Upper lobe of left lung (tissue), 6 donors: ENCODE data around the gene CD163L1. TPM values are rescaled to one million over a fixed set of nuclear protein-coding genes. Genes with fewer than 3 reads are reported as not detected.
A peak's percentile ranks its signal among the peaks of the same experiment; 100 is the strongest.

Experiments used
- ATAC-seq, 2 donors: fragments of 200-7000 bp; cut with Tn5 transposase; one replicate each; pipeline ENCODE4 v1.9.1; 2022; ENCODE audit warnings: mild to moderate bottlenecking in 2 of 2, moderate library complexity in 2 of 2; ENCODE audit not compliant: low FRiP score in 2 of 2
- DNase-seq, 2 donors: peaks; one replicate each; pipeline ENCODE4 v3.0.0-alpha.2; 2019 to 2020
- H3K27ac ChIP-seq, 4 donors: fragments of 200-600 bp; sonication (generic); one replicate each; pipeline ENCODE4 v1.5.1; 2016 to 2019
- H3K27me3 ChIP-seq, 4 donors: fragments of 200-600 bp; sonication (generic); one replicate each; pipeline ENCODE4 v1.5.1; 2017 to 2019
- H3K36me3 ChIP-seq, 4 donors: fragments of 200-600 bp; sonication (generic); one replicate each; pipeline ENCODE4 v1.5.1; 2016 to 2019
- H3K4me1 ChIP-seq, 4 donors: fragments of 200-600 bp; sonication (generic); one replicate each; pipeline ENCODE4 v1.5.1; 2018 to 2019
- H3K4me3 ChIP-seq, 4 donors: fragments of 200-600 bp; sonication (generic); one replicate each; pipeline ENCODE4 v1.5.1; 2017 to 2019; ENCODE audit warnings: mild to moderate bottlenecking in 2 of 4, moderate library complexity in 1 of 4
- H3K9me3 ChIP-seq, 4 donors: fragments of 200-600 bp; sonication (generic); one replicate each; pipeline ENCODE4 v1.5.1; 2018 to 2019
- EP300 ChIP-seq, 4 donors: sonication (generic); formaldehyde crosslinking; IDR thresholded peaks; one replicate each; pipeline ENCODE4 v1.5.1; 2017; ENCODE audit warnings: antibody characterized with exemption in 4 of 4, control low read depth in 2 of 4
- POLR2A ChIP-seq, 4 donors: fragments of 450-650 bp; IDR thresholded peaks; one replicate each; pipeline ENCODE4 v1.5.1; 2016 to 2017; ENCODE audit warnings: antibody characterized with exemption in 4 of 4, mild to moderate bottlenecking in 2 of 4
- POLR2AphosphoS5 ChIP-seq, 2 donors: sonication (generic); formaldehyde crosslinking; IDR thresholded peaks; one replicate each; pipeline ENCODE4 v1.5.1; 2017; ENCODE audit warnings: antibody characterized with exemption in 2 of 2
- WGBS, 2 donors: methylation state at CpG; one replicate each; pipeline ENCODE4 v1.1.5; 2017 to 2018; 5-methylcytosine and 5-hydroxymethylcytosine counted together
- total RNA-seq, 6 donors: library from RNA; depleted of rRNA in 4 of 6; stranded (reverse); fragments of >200 nt in 4 of 6; gene quantifications; one replicate each; pipeline versions ENCODE4 v1.1.0 to v1.2.1, GENCODE V29; 2016 to 2021
- TF ChIP-seq, protein P1 (sequence below), 6 experiments: fragments of 450-650 bp in 4 of 6; fragments of 200-600 bp in 2 of 6; sonication (generic) in 2 of 6; IDR thresholded peaks; one replicate each; pipeline ENCODE4 v1.5.1; 2016 to 2019; ENCODE audit warnings: antibody characterized with exemption in 6 of 6
- donor health status: DM: no; HTN: no; CAD: no; lungs with moderate emphysema.
- donor health status: DM: no; HTN: yes; CAD: no; lungs with severe emphysema.

CD163L1 gene
- total RNA-seq = 10 to 100 TPM in 1 of 6 donors, 1 to 10 TPM in 4, under 1 TPM in 1; 0.59 to 21.0 (median 4.2) TPM

GRCh38 chr12:7444076-7444475 lies at the start of gene CD163L1:
CD163L1 (minus strand) TSS chr12:7444153; CDS start chr12:7444127, 26 bp downstream.
- H3K36me3 ChIP-seq = no peaks in the 10 kb centered on the region
- ATAC-seq = peak in 1 of 2 donors; percentile 49
- DNase-seq = no peak
- no peaks in the 10 kb centered on the region for H3K9me3 ChIP-seq
- H3K4me3 ChIP-seq = no peak within 1 kb of the TSS
- H3K4me1 ChIP-seq = peaks cover 0 to 3% (median 0%) of the 10 kb centered on the region in 4 donors
- H3K27me3 ChIP-seq = no peaks in the 10 kb centered on the region
- WGBS, 2 donors = 18 to 28% methylated on average over 2 of the region's 2 CpGs
- H3K27ac ChIP-seq = no peak within 1 kb of the TSS
- TF ChIP-seq, protein P1, sequence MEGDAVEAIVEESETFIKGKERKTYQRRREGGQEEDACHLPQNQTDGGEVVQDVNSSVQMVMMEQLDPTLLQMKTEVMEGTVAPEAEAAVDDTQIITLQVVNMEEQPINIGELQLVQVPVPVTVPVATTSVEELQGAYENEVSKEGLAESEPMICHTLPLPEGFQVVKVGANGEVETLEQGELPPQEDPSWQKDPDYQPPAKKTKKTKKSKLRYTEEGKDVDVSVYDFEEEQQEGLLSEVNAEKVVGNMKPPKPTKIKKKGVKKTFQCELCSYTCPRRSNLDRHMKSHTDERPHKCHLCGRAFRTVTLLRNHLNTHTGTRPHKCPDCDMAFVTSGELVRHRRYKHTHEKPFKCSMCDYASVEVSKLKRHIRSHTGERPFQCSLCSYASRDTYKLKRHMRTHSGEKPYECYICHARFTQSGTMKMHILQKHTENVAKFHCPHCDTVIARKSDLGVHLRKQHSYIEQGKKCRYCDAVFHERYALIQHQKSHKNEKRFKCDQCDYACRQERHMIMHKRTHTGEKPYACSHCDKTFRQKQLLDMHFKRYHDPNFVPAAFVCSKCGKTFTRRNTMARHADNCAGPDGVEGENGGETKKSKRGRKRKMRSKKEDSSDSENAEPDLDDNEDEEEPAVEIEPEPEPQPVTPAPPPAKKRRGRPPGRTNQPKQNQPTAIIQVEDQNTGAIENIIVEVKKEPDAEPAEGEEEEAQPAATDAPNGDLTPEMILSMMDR (IDR thresholded peaks at IDR 0.05) = no peak
- TF ChIP-seq POLR2A (IDR thresholded peaks at IDR 0.05) (no peak), POLR2AphosphoS5 (IDR thresholded peaks at IDR 0.05) (no peak)

GRCh38 chr12:7493006-7493405 lies 49.1 kb upstream of the CD163L1 start:
- TF ChIP-seq, protein P1 (IDR thresholded peaks at IDR 0.05) = no peak
- TF ChIP-seq POLR2AphosphoS5 (IDR thresholded peaks at IDR 0.05) (no peak), POLR2A (IDR thresholded peaks at IDR 0.05) (no peak), EP300 (IDR thresholded peaks at IDR 0.05) (no peak)
- H3K27ac ChIP-seq = no peak overlapping the region
- H3K9me3 ChIP-seq = no peaks in the 10 kb centered on the region
- no peak for ATAC-seq
- peak overlapping the region in 1 of 4 donors; percentile 3 for H3K4me3 ChIP-seq
- DNase-seq = no peak
- H3K27me3 ChIP-seq = no peaks in the 10 kb centered on the region
- no peaks in the 10 kb centered on the region for H3K36me3 ChIP-seq
- WGBS, 2 donors = 81 to 82% methylated on average over 3 of the region's 3 CpGs
- no peaks in the 10 kb centered on the region for H3K4me1 ChIP-seq

DNA sequence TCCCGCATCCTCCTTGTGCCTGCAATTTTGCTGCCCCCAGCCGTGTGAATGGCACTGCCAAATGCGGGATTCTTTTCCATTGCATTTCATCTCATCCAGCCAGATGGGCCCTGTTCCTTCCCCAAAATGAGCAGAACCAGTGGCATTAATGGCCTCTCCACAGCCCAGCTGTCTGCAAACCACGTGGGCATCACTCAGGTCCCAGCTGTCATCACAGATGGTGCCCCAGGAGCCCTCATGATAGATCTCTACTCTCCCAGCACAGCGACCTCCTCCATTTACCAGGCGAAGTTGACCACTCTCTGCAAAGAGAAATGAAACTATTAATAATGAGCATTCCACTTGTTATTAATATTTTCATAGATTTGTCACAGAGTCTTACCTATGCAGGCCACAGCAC lies 42.6 kb upstream of the CD163L1 start:
- ATAC-seq (no peak), DNase-seq (no peak)
- no peak overlapping the region for H3K4me3 ChIP-seq
- no peaks in the 10 kb centered on the region for H3K4me1 ChIP-seq
- peaks cover 0 to 2% (median 0%) of the 10 kb centered on the region in 4 donors for H3K36me3 ChIP-seq
- no peaks in the 10 kb centered on the region for H3K27me3 ChIP-seq
- H3K9me3 ChIP-seq = no peaks in the 10 kb centered on the region
- no peak overlapping the region for H3K27ac ChIP-seq
- WGBS, 2 donors = 90 to 94% methylated on average over 6 of the region's 6 CpGs
- TF ChIP-seq POLR2A (IDR thresholded peaks at IDR 0.05) = no peak
- TF ChIP-seq, protein P1 (IDR thresholded peaks at IDR 0.05) = no peak
- no peak for TF ChIP-seq EP300 (IDR thresholded peaks at IDR 0.05)
- TF ChIP-seq POLR2AphosphoS5 (IDR thresholded peaks at IDR 0.05) = no peak

DNA sequence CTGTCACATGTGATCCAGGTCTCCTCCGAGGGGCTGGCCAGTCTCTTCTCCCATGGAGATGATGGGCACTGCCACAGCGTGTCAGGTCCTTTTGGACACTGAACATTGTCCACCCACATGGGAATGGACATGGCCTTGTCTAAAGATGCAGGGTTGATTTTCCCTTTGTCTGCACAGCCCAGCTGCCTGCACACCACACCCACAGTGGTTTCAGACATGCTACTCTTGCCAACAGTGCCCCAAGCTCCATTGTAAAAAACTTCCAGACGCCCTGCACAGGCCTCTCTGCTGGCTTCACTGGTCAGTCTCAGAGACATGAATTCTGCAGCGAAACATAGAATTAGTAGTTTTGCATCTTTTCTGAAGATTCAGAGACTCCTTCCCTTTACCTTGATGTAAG lies 41.1 kb upstream of the CD163L1 start:
- Histone ChIP-seq H3K36me3 (peaks cover 0 to 2% (median 0%) of the 10 kb centered on the region in 4 donors), H3K4me1 (no peaks in the 10 kb centered on the region), H3K9me3 (no peaks in the 10 kb centered on the region), H3K27me3 (no peaks in the 10 kb centered on the region), H3K4me3 (no peak overlapping the region), H3K27ac (no peak overlapping the region)
- TF ChIP-seq EP300 (IDR thresholded peaks at IDR 0.05) (no peak), POLR2AphosphoS5 (IDR thresholded peaks at IDR 0.05) (no peak), POLR2A (IDR thresholded peaks at IDR 0.05) (no peak)
- TF ChIP-seq, protein P1 (IDR thresholded peaks at IDR 0.05) = no peak
- 76 to 94% methylated on average over 4 of the region's 4 CpGs for WGBS, 2 donors
- DNase-seq = no peak
- no peak for ATAC-seq

GRCh38 chr12:7483343-7483742 lies 39.4 kb upstream of the CD163L1 start:
- H3K36me3 ChIP-seq = peaks cover 0 to 2% (median 0%) of the 10 kb centered on the region in 4 donors
- 54 to 64% methylated on average over 5 of the region's 5 CpGs for WGBS, 2 donors
- no peak for TF ChIP-seq EP300 (IDR thresholded peaks at IDR 0.05)
- no peak for TF ChIP-seq POLR2AphosphoS5 (IDR thresholded peaks at IDR 0.05)
- no peaks in the 10 kb centered on the region for H3K27me3 ChIP-seq
- no peaks in the 10 kb centered on the region for H3K9me3 ChIP-seq
- no peak overlapping the region for H3K4me3 ChIP-seq
- no peak for DNase-seq
- no peak overlapping the region for H3K27ac ChIP-seq
- ATAC-seq = no peak
- no peaks in the 10 kb centered on the region for H3K4me1 ChIP-seq
